B cell (primary cell): ENCODE data around the gene CPNE5. TPM values are rescaled to one million over a fixed set of nuclear protein-coding genes. Genes with fewer than 3 reads are reported as not detected.

ENCODE experiments used
- ATAC-seq: fragments of 200-7000 bp; cut with Tn5 transposase; one replicate; pipeline ENCODE4 v1.10.0; 2021; ENCODE audit warnings: low read depth, mild to moderate bottlenecking, moderate number of reproducible peaks, moderate library complexity
- CTCF ChIA-PET: fragments of 350-600 bp; sonication (Branson Sonifier 250); formaldehyde crosslinking; loops from one replicate; lab custom pipeline; 2021; ENCODE audit warnings: antibody characterized with exemption, inconsistent platforms; lab: Charles Lee
- POLR2A ChIA-PET: fragments of 350-600 bp; sonication (Branson Sonifier 250); formaldehyde crosslinking; loops from one replicate; lab custom pipeline; 2021; ENCODE audit warnings: antibody characterized with exemption; lab: Charles Lee
- DNase-seq: peaks from one replicate; pipeline ENCODE4 v3.0.0; 2013
- H2AFZ ChIP-seq: 2 replicates; pipeline ENCODE4 v1.6.1; 2012; ENCODE audit warnings: mild to moderate bottlenecking, low read depth, low read length; ENCODE audit not compliant: insufficient read depth, poor library complexity, severe bottlenecking
- H3K27ac ChIP-seq, 2 donors: 1 replicate in 1 of 2; 2 replicates in 1 of 2; pipeline ENCODE4 v1.5.1; 2012 to 2013; ENCODE audit warnings: low read length in 2 of 2, mild to moderate bottlenecking in 2 of 2, moderate library complexity in 1 of 2
- H3K27me3 ChIP-seq, 4 experiments: fragments of 200-600 bp in 1 of 4; sonication (generic) in 1 of 4; replicated peaks in 1 of 4; 1 replicate in 2 of 4; 2 replicates in 2 of 4; pipeline versions ENCODE4 v1.6.1 to v1.7.0; 2013 to 2016; ENCODE audit warnings: low read length in 3 of 4, mild to moderate bottlenecking in 2 of 4, mixed read lengths in 1 of 4, moderate library complexity in 1 of 4; ENCODE audit not compliant: insufficient read depth in 4 of 4, control insufficient read depth in 3 of 4; ENCODE audit errors: control extremely low read depth in 1 of 4
- H3K36me3 ChIP-seq, 2 experiments: replicated peaks in 1 of 2; 1 replicate in 1 of 2; 2 replicates in 1 of 2; pipeline versions ENCODE4 v1.6.1 to v1.7.1; 2013; ENCODE audit warnings: low read length in 1 of 2; ENCODE audit not compliant: insufficient read depth in 2 of 2, control insufficient read depth in 1 of 2; ENCODE audit errors: control extremely low read depth in 1 of 2, extremely low read depth in 1 of 2
- H3K4me1 ChIP-seq, 2 donors: fragments of 200-600 bp in 1 of 2; sonication (generic) in 1 of 2; 1 replicate in 1 of 2; 2 replicates in 1 of 2; pipeline versions ENCODE4 v1.5.1 to v1.6.1; 2013 to 2017; ENCODE audit warnings: low read length in 2 of 2; ENCODE audit not compliant: control insufficient read depth in 2 of 2, insufficient read depth in 2 of 2
- H3K4me2 ChIP-seq: replicated peaks from 2 replicates; pipeline ENCODE3; 2012; ENCODE audit warnings: mild to moderate bottlenecking, low read depth, low read length; ENCODE audit not compliant: poor library complexity, severe bottlenecking
- H3K4me3 ChIP-seq, 5 experiments: fragments of 200-600 bp in 1 of 5; sonication (generic) in 1 of 5; 1 replicate in 3 of 5; 2 replicates in 2 of 5; pipeline versions ENCODE4 v1.5.1 to v1.7.0; 2011 to 2016; ENCODE audit warnings: low read length in 4 of 5, mild to moderate bottlenecking in 4 of 5, low read depth in 2 of 5, control low read depth in 1 of 5, moderate library complexity in 1 of 5; ENCODE audit not compliant: insufficient read depth in 1 of 5; ENCODE audit errors: control extremely low read depth in 1 of 5, extremely low read depth in 1 of 5
- H3K79me2 ChIP-seq: fragments of 200-600 bp; sonication (generic); one replicate; pipeline ENCODE4 v1.6.0; 2016; ENCODE audit warnings: low read length; ENCODE audit not compliant: control insufficient read depth, insufficient read depth
- H3K9ac ChIP-seq: fragments of 200-600 bp; sonication (generic); 2 replicates; pipeline ENCODE4 v1.6.1; 2017; ENCODE audit warnings: mild to moderate bottlenecking, low read length, moderate library complexity
- H3K9me3 ChIP-seq, 3 donors: one replicate each; pipeline versions ENCODE4 v1.6.1 to v1.7.1; 2013; ENCODE audit warnings: low read length in 2 of 3; ENCODE audit not compliant: control insufficient read depth in 2 of 3, insufficient read depth in 1 of 3; ENCODE audit errors: control extremely low read depth in 1 of 3
- H4K20me1 ChIP-seq: 2 replicates; pipeline ENCODE4 v1.6.0; 2012; ENCODE audit warnings: mild to moderate bottlenecking, low read length; ENCODE audit not compliant: insufficient read depth, control insufficient read depth, poor library complexity, severe bottlenecking
- H3K27ac Mint-ChIP-seq: one replicate; pipeline ENCODE4 v1.8.0; 2021; ENCODE audit warnings: mixed read lengths
- H3K27me3 Mint-ChIP-seq: one replicate; pipeline ENCODE4 v1.8.0; 2021; ENCODE audit warnings: mixed read lengths
- H3K4me1 Mint-ChIP-seq: one replicate; pipeline ENCODE4 v1.8.0; 2021; ENCODE audit warnings: mixed read lengths
- H3K4me3 Mint-ChIP-seq: one replicate; pipeline ENCODE4 v1.8.0; 2021; ENCODE audit warnings: mixed read lengths
- H3K9me3 Mint-ChIP-seq: one replicate; pipeline ENCODE4 v1.8.0; 2022; ENCODE audit warnings: mixed read lengths; ENCODE audit not compliant: insufficient read depth
- CTCF ChIP-seq: fragments of 200-600 bp; IDR thresholded peaks from one replicate; pipeline ENCODE4 v1.8.0; 2022; ENCODE audit warnings: antibody characterized with exemption, mild to moderate bottlenecking
- EZH2 ChIP-seq: IDR thresholded peaks from 2 replicates; pipeline ENCODE4 v1.6.1; 2012; ENCODE audit warnings: borderline replicate concordance, low read depth, mild to moderate bottlenecking, moderate library complexity, low read length; ENCODE audit not compliant: insufficient read depth, poor library complexity, severe bottlenecking
- WGBS: methylation state at CpG from one replicate; pipeline ENCODE4 v1.1.5; 2013; ENCODE audit warnings: missing lambda C conversion rate; ENCODE audit not compliant: insufficient coverage; 5-methylcytosine and 5-hydroxymethylcytosine counted together
- intact Hi-C: fragments of 100-400 bp; cut with micrococcal nuclease; formaldehyde crosslinking; loops from one replicate; pipeline ENCODE4 v1.10.0; 2022
- polyA plus RNA-seq: library from polyadenylated mRNA; depleted of rRNA; stranded (reverse); fragments of >200 nt; gene quantifications from 2 replicates; pipeline ENCODE4 v1.2.3, GENCODE V29; 2012
- total RNA-seq, 2 donors: library from RNA; stranded (reverse); fragments of 120-200 nt in 1 of 2; gene quantifications; 1 replicate in 1 of 2; 2 replicates in 1 of 2; pipeline versions ENCODE4 v1.2.3 to v1.2.4, GENCODE V29; 2013 to 2022

CPNE5 gene
- total and polyA plus RNA-seq, 2 donors (not counting 1 experiment from before 2014, with no cell fraction given): 49.8 to 357 TPM

DNA sequence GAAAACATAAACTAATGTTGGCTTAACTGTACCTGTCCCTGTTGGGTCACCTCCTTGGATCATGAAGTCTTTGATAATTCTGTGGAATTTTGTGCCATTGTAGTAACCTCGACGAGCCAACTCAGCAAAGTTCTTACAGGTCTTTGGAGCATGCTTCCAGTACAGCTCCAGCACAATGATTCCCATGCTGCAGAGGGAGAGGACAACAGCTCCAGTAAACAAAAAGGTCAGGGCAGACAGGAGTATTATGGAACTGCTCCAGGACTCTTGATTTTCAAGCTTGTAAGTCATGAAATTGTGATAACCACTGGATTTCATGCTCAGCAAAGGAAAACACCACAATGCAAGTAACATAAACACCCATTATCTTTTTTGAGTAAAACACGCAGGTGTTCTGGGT is 32.4 kb upstream of the CPNE5 start:
- CTCF ChIA-PET: interaction anchor here (3.6 to 5.4 kb wide), 2 partner anchors 13 to 21 kb away, joined by 20 to 72 read pairs; partner anchors contain the start of gene C6orf89
- Histone ChIP-seq H3K4me2 (no peak overlapping the region), H3K4me3 (no peak overlapping the region), H3K9me3 (no peaks in the 10 kb centered on the region), H3K36me3 (peaks cover 8 to 23% of the 10 kb centered on the region in 2 experiments), H3K9ac (no peak overlapping the region), H3K4me1 (peaks cover 12 to 15% of the 10 kb centered on the region in 2 donors), H2AFZ (no peak overlapping the region), H3K27me3 (no peaks in the 10 kb centered on the region), H3K79me2 (peaks cover 59% of the 10 kb centered on the region), H3K27ac (no peak overlapping the region), H4K20me1 (peaks cover 4% of the 10 kb centered on the region)
- ATAC-seq (no peak), DNase-seq (no peak)
- Mint-ChIP-seq H3K4me3 (no peak overlapping the region), H3K27me3 (no peaks in the 10 kb centered on the region), H3K9me3 (no peaks in the 10 kb centered on the region), H3K27ac (no peak overlapping the region), H3K4me1 (peaks cover 40% of the 10 kb centered on the region)
- POLR2A ChIA-PET: no interaction called here
- TF ChIP-seq EZH2: no peak
- intact Hi-C loops: loop anchor here (10.0 kb wide), 1 partner anchor 277 kb away; the partner anchor contains the start of gene SRSF3
- 96% methylated on average over 2 of the region's 3 CpGs for WGBS

DNA sequence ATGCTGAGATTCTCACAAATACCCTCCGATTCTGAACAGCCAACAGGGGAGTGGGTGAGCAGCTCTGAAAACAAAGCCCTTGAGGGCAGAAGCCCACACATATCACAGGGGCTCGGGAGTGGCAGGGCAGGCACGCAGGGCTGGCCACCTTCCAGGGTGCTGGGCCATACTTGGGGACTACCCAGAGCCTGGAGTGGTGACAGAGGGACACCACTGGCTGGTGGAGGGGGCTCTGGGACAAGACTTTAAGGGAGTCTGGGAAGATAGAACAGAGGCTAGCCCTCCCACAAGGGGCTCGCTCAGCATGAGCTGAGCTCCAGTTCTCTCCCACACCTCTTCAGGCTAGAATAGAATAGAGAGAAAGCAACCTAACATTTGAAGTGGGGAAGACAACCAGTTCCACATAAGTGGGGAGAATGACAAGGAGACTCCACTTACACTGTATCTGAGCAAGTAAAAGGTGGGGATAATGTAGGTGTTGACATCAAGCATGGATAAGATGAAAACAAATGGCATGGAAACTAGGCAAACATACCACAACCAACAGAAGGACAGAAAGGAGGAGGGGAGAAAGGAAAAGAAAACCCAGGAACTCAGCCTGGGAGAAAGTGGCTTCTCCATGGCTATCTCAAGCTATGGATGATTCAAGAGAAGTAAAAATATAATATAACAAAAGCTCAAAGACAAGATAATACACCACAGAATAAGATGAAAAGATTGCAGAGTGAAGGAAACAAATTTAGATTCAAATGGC is 28.4 kb upstream of the CPNE5 start:
- H3K9me3 ChIP-seq: no peaks in the 10 kb centered on the region
- DNase-seq: no peak
- ATAC-seq: no peak
- H3K79me2 ChIP-seq: peaks cover 79% of the 10 kb centered on the region
- H3K4me3 Mint-ChIP-seq: no peak overlapping the region
- POLR2A ChIA-PET: no interaction called here
- H3K36me3 ChIP-seq: peaks cover 8 to 62% of the 10 kb centered on the region in 2 experiments
- no peaks in the 10 kb centered on the region for H3K27me3 ChIP-seq
- no peak overlapping the region for H3K4me3 ChIP-seq
- CTCF ChIA-PET: interaction anchor here (1.1 to 2.6 kb wide), 2 partner anchors 16 to 150 kb away, joined by 3 to 7 read pairs; no protein-coding TSS in a partner anchor
- no peak overlapping the region for H3K27ac ChIP-seq
- H3K4me1 ChIP-seq: no peaks in the 10 kb centered on the region
- H3K9ac ChIP-seq: no peak overlapping the region
- H4K20me1 ChIP-seq: peaks cover 6% of the 10 kb centered on the region
- peaks cover 13% of the 10 kb centered on the region for H3K4me1 Mint-ChIP-seq
- no peaks in the 10 kb centered on the region for H3K9me3 Mint-ChIP-seq
- WGBS: 90% methylated on average over 3 of the region's 4 CpGs
- H2AFZ ChIP-seq: no peak overlapping the region
- H3K27me3 Mint-ChIP-seq: no peaks in the 10 kb centered on the region
- no peak overlapping the region for H3K4me2 ChIP-seq
- no peak overlapping the region for H3K27ac Mint-ChIP-seq
- no peak for TF ChIP-seq CTCF
- no peak for TF ChIP-seq EZH2
- intact Hi-C loops: no loop called here
